HCT116 (cell line): Measurements from ENCODE around the gene ECM1. TPM values are rescaled to one million over a fixed set of nuclear protein-coding genes. Genes with fewer than 3 reads are reported as not detected.

Experiments
- ATAC-seq: fragments of 200-7000 bp; cut with Tn5 transposase; 2 replicates; pipeline ENCODE4 v1.9.1; 2020; ENCODE audit warnings: mild to moderate bottlenecking, moderate library complexity
- BruUV-seq: library from RNA; stranded (reverse); fragments of 400-500 nt; replicated peaks from 2 replicates; lab custom pipeline; 2021; lab: Mats Ljungman, UMichigan
- CTCF ChIA-PET: fragments of 300-600 bp; sonication (Branson Sonifier 250); formaldehyde crosslinking; loops from one replicate; lab custom pipeline; 2021; ENCODE audit warnings: antibody characterized with exemption; lab: Charles Lee
- POLR2A ChIA-PET: fragments of 300-600, 350-600 bp; sonication (Branson Sonifier 250); formaldehyde crosslinking; loops from one replicate; lab custom pipeline; 2021; ENCODE audit warnings: antibody characterized with exemption; lab: Charles Lee
- RAD21 ChIA-PET, 2 experiments: fragments of 300-600 bp; sonication (Branson Sonifier 250); formaldehyde crosslinking; loops; one replicate each; lab custom pipeline; 2023; ENCODE audit warnings: low total read pairs in 2 of 2; ENCODE audit not compliant: uncharacterized antibody in 2 of 2, unreplicated experiment in 2 of 2, low non-redundant PET in 1 of 2; lab: Charles Lee
- DNase-seq: peaks from one replicate; pipeline ENCODE4 v3.0.0-alpha.2; 2010; ENCODE audit warnings: low read depth, low spot score
- H2AFZ ChIP-seq: fragments of 200-600 bp; shearing (Covaris generic), sonication (generic); 2 replicates; pipeline ENCODE4 v1.6.1; 2017; ENCODE audit warnings: low read depth, mixed run types, mixed read lengths, antibody characterized with exemption, low read length; ENCODE audit not compliant: poor library complexity, severe bottlenecking
- H3K27ac ChIP-seq: 2 replicates; pipeline ENCODE4 v1.5.1; 2012; ENCODE audit warnings: low read depth, low read length
- H3K27me3 ChIP-seq: fragments of 200-600 bp; sonication (generic); 2 replicates; pipeline ENCODE4 v1.6.1; 2016; ENCODE audit warnings: mixed run types, low read length, mixed read lengths; ENCODE audit not compliant: insufficient read depth
- H3K36me3 ChIP-seq, 2 experiments: fragments of 200-500 bp in 1 of 2; fragments of 200-600 bp in 1 of 2; sonication (Bioruptor generic) in 1 of 2; sonication (generic) in 1 of 2; 2 replicates each; pipeline versions ENCODE4 v1.5.1 to v1.6.1; 2014 to 2016; ENCODE audit warnings: low read length in 2 of 2, inconsistent platforms in 1 of 2, mixed read lengths in 1 of 2, mixed run types in 1 of 2; ENCODE audit not compliant: insufficient read depth in 2 of 2, control insufficient read depth in 1 of 2
- H3K4me1 ChIP-seq, 2 experiments: fragments of 200-600 bp in 1 of 2; sonication (generic) in 1 of 2; 2 replicates each; pipeline versions ENCODE4 v1.5.1 to v1.6.1; 2012 to 2017; ENCODE audit warnings: low read length in 2 of 2, inconsistent platforms in 1 of 2, mild to moderate bottlenecking in 1 of 2, mixed read lengths in 1 of 2, mixed run types in 1 of 2, moderate library complexity in 1 of 2; ENCODE audit not compliant: insufficient read depth in 2 of 2, control insufficient read depth in 1 of 2
- H3K4me2 ChIP-seq: fragments of 200-600 bp; sonication (generic); 2 replicates; pipeline ENCODE4 v1.6.1; 2017; ENCODE audit warnings: mixed run types, low read length, mixed read lengths
- H3K4me3 ChIP-seq, 2 experiments: fragments of 200-600 bp in 1 of 2; sonication (generic) in 1 of 2; replicated peaks in 1 of 2; 2 replicates each; pipeline ENCODE4 v1.5.1; 2011 to 2016; ENCODE audit warnings: low read length in 2 of 2, control low read depth in 1 of 2, low read depth in 1 of 2, mild to moderate bottlenecking in 1 of 2, mixed read lengths in 1 of 2, mixed run types in 1 of 2
- H3K79me2 ChIP-seq: fragments of 200-600 bp; sonication (generic); 2 replicates; pipeline ENCODE4 v1.6.1; 2017; ENCODE audit warnings: mild to moderate bottlenecking, mixed run types, low read length, moderate library complexity, mixed read lengths; ENCODE audit not compliant: insufficient read depth
- H3K9ac ChIP-seq: fragments of 200-600 bp; sonication (generic); 2 replicates; pipeline ENCODE4 v1.6.1; 2016; ENCODE audit warnings: low read length, mixed read lengths
- H3K9me2 ChIP-seq: fragments of 200-600 bp; sonication (generic), shearing (Covaris generic); 2 replicates; pipeline ENCODE4 v1.6.1; 2017; ENCODE audit warnings: mixed run types, mild to moderate bottlenecking, moderate library complexity; ENCODE audit not compliant: insufficient read depth
- H3K9me3 ChIP-seq, 2 experiments: fragments of 200-500 bp in 1 of 2; fragments of 200-600 bp in 1 of 2; sonication (Bioruptor generic) in 1 of 2; sonication (generic) in 1 of 2; 2 replicates each; pipeline ENCODE4 v1.6.1; 2014 to 2017; ENCODE audit warnings: low read length in 2 of 2, mixed read lengths in 2 of 2, inconsistent platforms in 1 of 2, low read depth in 1 of 2, mild to moderate bottlenecking in 1 of 2, mixed run types in 1 of 2, moderate library complexity in 1 of 2; ENCODE audit not compliant: control insufficient read depth in 1 of 2, insufficient read depth in 1 of 2
- H4K20me1 ChIP-seq: fragments of 200-600 bp; sonication (generic), shearing (Covaris generic); 2 replicates; pipeline ENCODE4 v1.6.1; 2017; ENCODE audit warnings: mixed run types, mild to moderate bottlenecking, moderate library complexity; ENCODE audit not compliant: insufficient read depth
- CBX3 ChIP-seq: IDR thresholded peaks from 2 replicates; pipeline ENCODE4 v1.6.1; 2012; ENCODE audit warnings: low read depth
- CEBPB ChIP-seq: IDR thresholded peaks from 2 replicates; pipeline ENCODE4 v1.6.1; 2012; ENCODE audit warnings: low read depth
- CTCF ChIP-seq, 3 experiments: fragments of 200-600 bp in 1 of 3; sonication (generic) in 1 of 3; IDR thresholded peaks in 2 of 3; conservative IDR thresholded peaks in 1 of 3; 2 replicates each; pipeline ENCODE4 v1.5.1; 2012 to 2017; ENCODE audit warnings: low read depth in 2 of 3, low read length in 2 of 3, antibody characterized with exemption in 1 of 3, borderline replicate concordance in 1 of 3, control low read depth in 1 of 3, mild to moderate bottlenecking in 1 of 3, mixed read lengths in 1 of 3, mixed run types in 1 of 3, moderate library complexity in 1 of 3; ENCODE audit not compliant: insufficient read depth in 1 of 3
- EGR1 ChIP-seq: IDR thresholded peaks from 2 replicates; pipeline ENCODE4 v1.6.1; 2012; ENCODE audit warnings: low read depth
- EZH2phosphoT487 ChIP-seq: fragments of 200-600 bp; IDR thresholded peaks from 2 replicates; pipeline ENCODE4 v1.6.1; 2018; ENCODE audit warnings: antibody characterized with exemption, borderline replicate concordance
- FOSL1 ChIP-seq: IDR thresholded peaks from 2 replicates; pipeline ENCODE4 v1.6.1; 2012; ENCODE audit warnings: low read depth
- JUND ChIP-seq: IDR thresholded peaks from 2 replicates; pipeline ENCODE4 v1.6.1; 2012
- MAX ChIP-seq: IDR thresholded peaks from 2 replicates; pipeline ENCODE4 v1.6.1; 2012
- POLR2A ChIP-seq: IDR thresholded peaks from 2 replicates; pipeline ENCODE4 v1.7.0; 2011; ENCODE audit warnings: borderline replicate concordance; ENCODE audit not compliant: insufficient read depth, insufficient read length; ENCODE audit errors: extremely low read depth
- POLR2AphosphoS5 ChIP-seq: IDR thresholded peaks from 2 replicates; pipeline ENCODE4 v1.6.1; 2011; ENCODE audit warnings: mild to moderate bottlenecking, low read depth, low read length, moderate library complexity
- SIN3A ChIP-seq: IDR thresholded peaks from 2 replicates; pipeline ENCODE4 v1.6.1; 2012; ENCODE audit warnings: low read depth
- SP1 ChIP-seq: IDR thresholded peaks from 2 replicates; pipeline ENCODE4 v1.6.1; 2012; ENCODE audit warnings: low read depth
- ZBTB33 ChIP-seq: IDR thresholded peaks from 2 replicates; pipeline ENCODE4 v1.6.1; 2011; ENCODE audit warnings: mild to moderate bottlenecking, low read length, moderate library complexity; ENCODE audit not compliant: insufficient replicate concordance; ENCODE audit errors: extremely low read depth
- ZFX ChIP-seq: fragments of 450-650 bp; IDR thresholded peaks from 2 replicates; pipeline ENCODE4 v1.6.1; 2017
- ZNF274 ChIP-seq: fragments of 200-500 bp; sonication (Bioruptor generic); IDR thresholded peaks from 2 replicates; pipeline ENCODE4 v1.6.1; 2014; ENCODE audit warnings: mild to moderate bottlenecking, low read depth, low read length, inconsistent platforms
- intact Hi-C: fragments of 100-400 bp; cut with micrococcal nuclease; formaldehyde crosslinking; loops from 2 replicates; pipeline ENCODE4 v1.10.0; 2022
- total RNA-seq: library from RNA; stranded (reverse); gene quantifications from one replicate; pipeline ENCODE4 v1.2.1, GENCODE V29; 2021; ENCODE audit not compliant: unreplicated experiment
- TF ChIP-seq, protein P1 (sequence below): IDR thresholded peaks from 2 replicates; pipeline ENCODE4 v1.6.1; 2012; ENCODE audit warnings: low read depth

The ECM1 gene
- total RNA-seq, 1 experiment from 2014 or later, result 2.0 TPM

DNA sequence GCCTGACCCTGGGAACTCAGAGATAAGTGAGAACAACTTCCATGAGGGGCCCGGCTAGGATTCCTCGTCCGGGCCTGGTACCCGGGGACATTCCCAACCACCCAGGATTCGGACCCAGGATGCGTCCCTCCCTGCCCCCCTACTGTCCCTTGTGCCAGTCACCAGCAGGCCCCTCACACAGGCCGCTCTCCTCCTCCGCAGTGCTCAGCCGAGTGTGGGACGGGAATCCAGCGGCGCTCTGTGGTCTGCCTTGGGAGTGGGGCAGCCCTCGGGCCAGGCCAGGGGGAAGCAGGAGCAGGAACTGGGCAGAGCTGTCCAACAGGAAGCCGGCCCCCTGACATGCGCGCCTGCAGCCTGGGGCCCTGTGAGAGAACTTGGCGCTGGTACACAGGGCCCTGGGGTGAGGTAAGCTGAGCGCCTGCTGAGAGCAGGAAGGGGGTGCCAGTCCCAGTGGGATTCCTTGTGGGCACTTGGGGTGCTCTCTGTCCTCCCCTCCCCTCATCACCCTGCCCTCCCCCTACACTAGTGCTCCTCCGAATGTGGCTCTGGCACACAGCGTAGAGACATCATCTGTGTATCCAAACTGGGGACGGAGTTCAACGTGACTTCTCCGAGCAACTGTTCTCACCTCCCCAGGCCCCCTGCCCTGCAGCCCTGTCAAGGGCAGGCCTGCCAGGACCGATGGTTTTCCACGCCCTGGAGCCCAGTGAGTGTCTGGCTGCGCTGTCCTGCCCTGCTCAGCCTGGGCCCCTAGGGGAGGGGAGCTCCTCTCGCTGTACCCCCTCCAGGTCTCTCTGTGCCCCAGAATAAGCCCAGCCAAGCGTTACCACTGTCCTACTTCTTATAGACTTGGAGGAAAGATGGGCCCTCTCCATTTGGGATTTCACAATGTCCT, 51.1 kb downstream of the ECM1 start (continued):
- TF ChIP-seq, protein P1, sequence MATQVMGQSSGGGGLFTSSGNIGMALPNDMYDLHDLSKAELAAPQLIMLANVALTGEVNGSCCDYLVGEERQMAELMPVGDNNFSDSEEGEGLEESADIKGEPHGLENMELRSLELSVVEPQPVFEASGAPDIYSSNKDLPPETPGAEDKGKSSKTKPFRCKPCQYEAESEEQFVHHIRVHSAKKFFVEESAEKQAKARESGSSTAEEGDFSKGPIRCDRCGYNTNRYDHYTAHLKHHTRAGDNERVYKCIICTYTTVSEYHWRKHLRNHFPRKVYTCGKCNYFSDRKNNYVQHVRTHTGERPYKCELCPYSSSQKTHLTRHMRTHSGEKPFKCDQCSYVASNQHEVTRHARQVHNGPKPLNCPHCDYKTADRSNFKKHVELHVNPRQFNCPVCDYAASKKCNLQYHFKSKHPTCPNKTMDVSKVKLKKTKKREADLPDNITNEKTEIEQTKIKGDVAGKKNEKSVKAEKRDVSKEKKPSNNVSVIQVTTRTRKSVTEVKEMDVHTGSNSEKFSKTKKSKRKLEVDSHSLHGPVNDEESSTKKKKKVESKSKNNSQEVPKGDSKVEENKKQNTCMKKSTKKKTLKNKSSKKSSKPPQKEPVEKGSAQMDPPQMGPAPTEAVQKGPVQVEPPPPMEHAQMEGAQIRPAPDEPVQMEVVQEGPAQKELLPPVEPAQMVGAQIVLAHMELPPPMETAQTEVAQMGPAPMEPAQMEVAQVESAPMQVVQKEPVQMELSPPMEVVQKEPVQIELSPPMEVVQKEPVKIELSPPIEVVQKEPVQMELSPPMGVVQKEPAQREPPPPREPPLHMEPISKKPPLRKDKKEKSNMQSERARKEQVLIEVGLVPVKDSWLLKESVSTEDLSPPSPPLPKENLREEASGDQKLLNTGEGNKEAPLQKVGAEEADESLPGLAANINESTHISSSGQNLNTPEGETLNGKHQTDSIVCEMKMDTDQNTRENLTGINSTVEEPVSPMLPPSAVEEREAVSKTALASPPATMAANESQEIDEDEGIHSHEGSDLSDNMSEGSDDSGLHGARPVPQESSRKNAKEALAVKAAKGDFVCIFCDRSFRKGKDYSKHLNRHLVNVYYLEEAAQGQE, result no peak
- TF ChIP-seq SP1 (no peak), POLR2AphosphoS5 (no peak), EZH2phosphoT487 (no peak), SIN3A (no peak), ZNF274 (no peak), POLR2A (no peak)

GRCh38 chr1:150559656-150560010, 51.7 kb downstream of the ECM1 start:
- Histone ChIP-seq H3K79me2 (peaks cover 4% of the 10 kb centered on the region; the same call in 1 of the 2 replicates), H3K9me2 (no peaks in the 10 kb centered on the region), H3K9ac (no peak overlapping the region), H3K36me3 (no peaks in the 10 kb centered on the region), H3K9me3 (no peaks in the 10 kb centered on the region), H3K4me2 (no peak overlapping the region), H3K4me1 (peaks cover 35 to 48% of the 10 kb centered on the region in 2 experiments), H2AFZ (no peak overlapping the region), H3K27ac (no peak overlapping the region), H3K4me3 (no peak overlapping the region), H3K27me3 (no peaks in the 10 kb centered on the region), H4K20me1 (no peaks in the 10 kb centered on the region)
- ATAC-seq (no peak), DNase-seq (no peak)
- ChIA-PET CTCF (interaction anchor here (0.6 to 4.8 kb wide), 11 partner anchors 8 to 436 kb away, joined by 3 to 35 read pairs (median 13); partner anchors contain the start of genes ADAMTSL4, ENSA and FALEC), POLR2A (interaction anchor here (1.1 to 6.6 kb wide), 3 partner anchors 12 to 61 kb away, joined by 3 to 39 read pairs (median 7); partner anchors contain the start of gene MCL1), RAD21 (no interaction called here)
- BruUV-seq, result no TSS peak
- intact Hi-C loops, result loop anchor here (1.0 to 10.0 kb wide), 5 partner anchors 61 to 448 kb away; partner anchors contain the start of genes GOLPH3L, MINDY1 and PRUNE1
- TF ChIP-seq JUND (no peak), ZBTB33 (no peak), SP1 (no peak), CTCF (IDR thresholded peaks at IDR 0.05 in 2 of 3, conservative IDR thresholded peaks at IDR 0.05 in 1 of 3; ENCODE audit: borderline replicate concordance in 1 of 3, insufficient read depth in 1 of 3, low read depth in 2 of 3, low read length in 2 of 3) (no peak), FOSL1 (no peak), CBX3 (no peak), ZFX (no peak), CEBPB (no peak), MAX (no peak), EGR1 (no peak), SIN3A (no peak), ZNF274 (no peak)
